WTC11 (cell line): ENCODE measurements around the gene ILKAP.

ENCODE experiments used
- CTCF ChIP-seq: fragments of 200-600 bp; IDR thresholded peaks from 2 replicates; pipeline ENCODE4 v1.8.0; 2022; ENCODE audit warnings: antibody characterized with exemption
- GTF2I ChIP-seq: fragments of 250-450 bp; sonication (Bioruptor Pico); conservative IDR thresholded peaks from 2 replicates; pipeline ENCODE4 v1.4.0; 2021; ENCODE audit warnings: mild to moderate bottlenecking
- STAT6 ChIP-seq: sonication (generic); formaldehyde crosslinking; conservative IDR thresholded peaks from 2 replicates; pipeline ENCODE4 v1.8.1; 2023; ENCODE audit warnings: mild to moderate bottlenecking, low read depth, missing genetic modification reagents, moderate library complexity

GRCh38 chr2:238136820-238137537, 66.5 kb downstream of the ILKAP start:
- TF ChIP-seq CTCF (no peak), GTF2I (no peak), STAT6 (no peak)
